ENCODE measurements around the gene AGBL1. TPM values are rescaled to one million over a fixed set of nuclear protein-coding genes. Genes with fewer than 3 reads are reported as not detected.

The AGBL1 gene
- total RNA-seq, 1 experiment from 2014 or later: not detected

- Mint-ChIP-seq H3K27ac (peak overlapping the region in 1 of 3 experiments; percentile 54; a peak in 1 of 7 replicates), H3K36me3 (ENCODE audit: insufficient read depth in 1 of 3, low read depth in 3 of 3) (peaks cover 0 to 4% (median 0%) of the 10 kb centered on the region in 3 experiments; a peak in 1 of 7 replicates)
- H2BK5ac ChIP-seq (ENCODE audit: insufficient read length, low read length): no peak overlapping the region
These were observed 282.9 kb downstream of the AGBL1 start for GRCh38 chr15:86362555-86362954.

More at GRCh38 chr15:86362555-86362954, 282.9 kb downstream of the AGBL1 start:
- H3K14ac ChIP-seq (ENCODE audit: insufficient read depth, low read length): no peak overlapping the region
- no peak overlapping the region for H2BK15ac ChIP-seq (ENCODE audit: low read depth, low read length)
- H3K4me2 ChIP-seq (ENCODE audit: insufficient read depth, insufficient read length, low read length): no peak overlapping the region
- no peak overlapping the region for H3K27ac ChIP-seq (ENCODE audit: insufficient read length, low read depth, low read length)
- H3K56ac ChIP-seq (ENCODE audit: insufficient read length, low read depth, low read length): no peak overlapping the region
- no peak overlapping the region for H2AK5ac ChIP-seq (ENCODE audit: insufficient read length, low read length)
- no peak overlapping the region for H4K91ac ChIP-seq (ENCODE audit: insufficient read length, low read depth, low read length)
- no peak for TF ChIP-seq CTCF (conservative IDR thresholded peaks at IDR 0.05)
- Mint-ChIP-seq H3K27me3 (ENCODE audit: low read depth) (no peaks in the 10 kb centered on the region), H3K4me1 (no peaks in the 10 kb centered on the region), H3K9me3 (peaks cover under 1 to 11% of the 10 kb centered on the region in 2 experiments; a peak in 1 of 5 replicates), H3K4me3 (no peak overlapping the region)
- no peak overlapping the region for H3K4ac ChIP-seq (ENCODE audit: low read depth, low read length)
- H3K27me3 ChIP-seq (ENCODE audit: insufficient read depth, low read length): no peaks in the 10 kb centered on the region
- no peaks in the 10 kb centered on the region for H3K79me1 ChIP-seq (ENCODE audit: insufficient read depth, low read depth, low read length, poor library complexity, severe bottlenecking)
- H3K18ac ChIP-seq (ENCODE audit: insufficient read length, low read depth, low read length): no peak overlapping the region
- H2BK12ac ChIP-seq (ENCODE audit: insufficient read length, low read depth, low read length): no peak overlapping the region
- no peaks in the 10 kb centered on the region for H4K20me1 ChIP-seq (ENCODE audit: control insufficient read depth, insufficient read depth, insufficient read length)
- no peak overlapping the region for H2AFZ ChIP-seq (ENCODE audit: low read length)
- H4K5ac ChIP-seq (ENCODE audit: insufficient read length, low read depth, low read length): no peak overlapping the region
- no peaks in the 10 kb centered on the region for H3K79me2 ChIP-seq (ENCODE audit: insufficient read depth, low read length)
- H3T11ph ChIP-seq (ENCODE audit: low read length): no peak overlapping the region
- peak; percentile 34 for DNase-seq
- no peak overlapping the region for H3K23ac ChIP-seq (ENCODE audit: insufficient read length, low read depth, low read length)
- no peak overlapping the region for H4K8ac ChIP-seq (replicated peaks; ENCODE audit: insufficient read length, low read depth, low read length)
- no peaks in the 10 kb centered on the region for H3K9me3 ChIP-seq (ENCODE audit: control insufficient read depth, low read depth, low read length)
- H3K9ac ChIP-seq (ENCODE audit: extremely low read depth, insufficient read length, low read length): no peak overlapping the region
- H3K23me2 ChIP-seq (ENCODE audit: insufficient read length, low read depth, low read length, poor library complexity, severe bottlenecking): no peaks in the 10 kb centered on the region
- H2BK120ac ChIP-seq (ENCODE audit: low read depth, low read length, poor library complexity, severe bottlenecking): no peak overlapping the region
- H2BK20ac ChIP-seq (ENCODE audit: low read depth, low read length, poor library complexity, severe bottlenecking): no peak overlapping the region
- no peaks in the 10 kb centered on the region for H3K4me1 ChIP-seq (ENCODE audit: insufficient read depth, low read length)

Data from H9 (cell line).